ENCODE measurements around the gene SLAMF1. TPM values are rescaled to one million over a fixed set of nuclear protein-coding genes. Genes with fewer than 3 reads are reported as not detected.

Gene SLAMF1
- total and polyA plus RNA-seq, 9 of the 15 experiments (the other 6 are each of a cell fraction or from before 2014, with no cell fraction given): 0.04 to 0.17 (median 0.11) TPM; not detected in 4

- Histone ChIP-seq H2AFZ (ENCODE audit: low read depth, low read length) (peak overlapping the region; percentile 96), H3K9me1 (ENCODE audit: control insufficient read depth, insufficient read depth, low read length) (no peaks in the 10 kb centered on the region), H3K27me3 (ENCODE audit: control insufficient read depth in 2 of 2, insufficient read depth in 2 of 2, low read length in 2 of 2) (no peaks in the 10 kb centered on the region), H3K4me3 (no peak overlapping the region), H3K36me3 (ENCODE audit: control insufficient read depth, insufficient read depth, low read length) (no peaks in the 10 kb centered on the region), H4K20me1 (replicated peaks; ENCODE audit: control insufficient read depth, insufficient read depth, low read length) (no peaks in the 10 kb centered on the region), H3K79me2 (ENCODE audit: control insufficient read depth, insufficient read depth, low read length) (no peaks in the 10 kb centered on the region), H3K9ac (ENCODE audit: insufficient read depth in 1 of 2, low read depth in 2 of 2, low read length in 2 of 2) (no peak overlapping the region), H3K4me1 (replicated peaks in 1 of 2; ENCODE audit: control insufficient read depth in 2 of 2, insufficient read depth in 2 of 2, low read length in 2 of 2) (peaks cover 3 to 26% of the 10 kb centered on the region in 2 experiments; a peak in 4 of 5 replicates), H3K4me2 (ENCODE audit: insufficient read depth, low read length) (no peak overlapping the region), H3K9me3 (replicated peaks; ENCODE audit: control insufficient read depth, insufficient read depth, low read depth, low read length) (0 out of 2 replicates have a peak, but pooled peaks cover 3% of the 10 kb centered on the region), H3K27ac (ENCODE audit: extremely low read depth, low read depth, low read length) (peak overlapping the region; percentile 84; the same call in 2 of the 3 replicates)
- intact Hi-C loops (cut with micrococcal nuclease) (loop anchor here (5.0 kb wide), 2 partner anchors 37 to 122 kb away; no protein-coding TSS in a partner anchor), in situ Hi-C loops (cut with MboI) (no loop called here)
- ChIA-PET CTCF (ENCODE audit: low intra/inter-chr PET ratio) (no interaction called here), POLR2A (interaction anchor here (0.6 to 1.1 kb wide), 2 partner anchors 13 to 748 kb away, joined by 3 read pairs; no protein-coding TSS in a partner anchor)
- DNase-seq (ENCODE audit: extremely low read depth in 1 of 4, low spot score in 3 of 4) (no peak), ATAC-seq (peak; percentile 31), FAIRE-seq (no peak)
- 31% methylated on average over 3 of the region's 3 CpGs for WGBS (ENCODE audit: insufficient coverage, low coverage, missing lambda C conversion rate)
- no TSS peak for BruUV-seq (replicated peaks)
- no peak for TF ChIP-seq RAD51 (IDR thresholded peaks at IDR 0.05; ENCODE audit: borderline replicate concordance, low read depth)
- 0 out of 2 replicates have a peak, but pooled peaks have one; percentile 34 for TF ChIP-seq SPI1 (IDR thresholded peaks at IDR 0.05; ENCODE audit: borderline replicate concordance, low read depth, low read length)
- TF ChIP-seq MIER1 (IDR thresholded peaks at IDR 0.05; ENCODE audit: low read depth): no peak
These were observed 17.8 kb upstream of the SLAMF1 start for GRCh38 chr1:160664573-160665051.

- Histone ChIP-seq H3K36me3 (ENCODE audit: control insufficient read depth, insufficient read depth, low read length) (no peaks in the 10 kb centered on the region), H2AFZ (ENCODE audit: low read depth, low read length) (no peak overlapping the region), H3K79me2 (ENCODE audit: control insufficient read depth, insufficient read depth, low read length) (no peaks in the 10 kb centered on the region), H4K20me1 (replicated peaks; ENCODE audit: control insufficient read depth, insufficient read depth, low read length) (no peaks in the 10 kb centered on the region), H3K4me2 (ENCODE audit: insufficient read depth, low read length) (no peak overlapping the region), H3K27me3 (ENCODE audit: control insufficient read depth in 2 of 2, insufficient read depth in 2 of 2, low read length in 2 of 2) (no peaks in the 10 kb centered on the region), H3K9ac (ENCODE audit: insufficient read depth in 1 of 2, low read depth in 2 of 2, low read length in 2 of 2) (no peak overlapping the region), H3K9me1 (ENCODE audit: control insufficient read depth, insufficient read depth, low read length) (no peaks in the 10 kb centered on the region), H3K4me1 (replicated peaks in 1 of 2; ENCODE audit: control insufficient read depth in 2 of 2, insufficient read depth in 2 of 2, low read length in 2 of 2) (peaks cover 3 to 37% of the 10 kb centered on the region in 2 experiments), H3K4me3 (no peak overlapping the region), H3K9me3 (replicated peaks; ENCODE audit: control insufficient read depth, insufficient read depth, low read depth, low read length) (no peaks in the 10 kb centered on the region), H3K27ac (ENCODE audit: extremely low read depth, low read depth, low read length) (no peak overlapping the region)
- BruUV-seq (replicated peaks): no TSS peak
- FAIRE-seq (no peak), DNase-seq (ENCODE audit: extremely low read depth in 1 of 4, low spot score in 3 of 4) (no peak), ATAC-seq (no peak)
- intact Hi-C loops (cut with micrococcal nuclease) (no loop called here), in situ Hi-C loops (cut with MboI) (no loop called here)
- 61% methylated on average over 4 of the region's 4 CpGs for WGBS (ENCODE audit: insufficient coverage, low coverage, missing lambda C conversion rate)
- ChIA-PET CTCF (ENCODE audit: low intra/inter-chr PET ratio) (interaction anchor here (0.6 kb wide), 1 partner anchor 199 kb away, joined by 3 read pairs; no protein-coding TSS in a partner anchor), POLR2A (no interaction called here)
- TF ChIP-seq KLF10 (CRISPR knock-in tag; IDR thresholded peaks at IDR 0.05): no peak
- no peak for TF ChIP-seq SNAPC5 (CRISPR knock-in tag; IDR thresholded peaks at IDR 0.05)
- no peak for TF ChIP-seq SNIP1 (IDR thresholded peaks at IDR 0.05; ENCODE audit: low read depth)
- peak; percentile 30; the same call in 1 of the 2 replicates for TF ChIP-seq REST (IDR thresholded peaks at IDR 0.05; ENCODE audit: borderline replicate concordance)
- no peak for TF ChIP-seq REST (CRISPR knock-in tag; IDR thresholded peaks at IDR 0.05; ENCODE audit: low read depth)
These were observed 16.1 kb upstream of the SLAMF1 start for GRCh38 chr1:160662910-160663309.
